ENCODE results near the gene SELENOV. TPM values are rescaled to one million over a fixed set of nuclear protein-coding genes. Genes with fewer than 3 reads are reported as not detected.

Gene SELENOV
- total and polyA plus RNA-seq, 9 of the 15 experiments (the other 6 are each of a cell fraction or from before 2014, with no cell fraction given) = 0.04 to 0.09 (median 0.06) TPM; not detected in 4

DNA sequence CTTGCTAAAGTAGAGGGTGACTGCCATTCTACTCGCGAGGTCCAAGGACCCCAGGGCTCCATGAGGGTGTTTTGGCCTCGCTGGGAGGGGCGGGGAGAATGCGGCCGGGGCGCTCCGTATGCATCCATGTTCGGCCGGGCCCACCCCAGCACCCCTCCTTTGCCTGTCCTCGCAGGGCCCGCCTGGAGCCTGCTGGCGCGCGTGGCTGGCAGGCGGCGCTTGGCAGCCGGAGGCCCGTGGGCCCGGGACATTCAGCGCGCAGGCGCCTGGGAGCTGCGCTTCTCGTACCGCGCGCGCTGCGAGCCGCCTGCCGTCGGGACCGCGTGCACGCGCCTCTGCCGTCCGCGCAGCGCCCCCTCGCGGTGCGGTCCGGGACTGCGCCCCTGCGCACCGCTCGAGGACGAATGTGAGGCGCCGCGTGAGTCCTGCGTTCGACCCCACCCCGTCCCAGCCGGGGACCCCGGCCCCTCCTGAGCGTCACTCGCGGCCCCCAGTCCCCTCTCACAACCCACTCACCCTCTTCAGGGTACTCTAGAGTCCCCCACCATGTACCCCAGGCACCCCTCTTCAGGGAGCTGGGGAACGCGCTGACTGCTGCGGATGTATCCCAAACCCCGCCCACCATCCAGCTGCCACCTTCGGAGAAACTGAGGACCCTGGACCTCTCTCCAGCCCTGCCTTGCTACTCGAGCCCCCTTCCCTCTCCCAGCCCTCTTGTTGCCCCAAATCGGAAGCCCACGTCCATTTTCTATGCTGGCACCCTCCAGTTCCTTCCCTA lies 12.1 kb upstream of the SELENOV start (continued):
- TF ChIP-seq SREBF1 (IDR thresholded peaks at IDR 0.05; ENCODE audit: borderline replicate concordance, low read depth, low read length) = no peak
- TF ChIP-seq YY1 (IDR thresholded peaks at IDR 0.05; ENCODE audit: borderline replicate concordance in 1 of 3, control insufficient read depth in 1 of 3, extremely low read depth in 1 of 3, insufficient read depth in 3 of 3, insufficient read length in 1 of 3, insufficient replicate concordance in 2 of 3, low read depth in 1 of 3, low read length in 2 of 3) = peak in 1 of 3 experiments; percentile 35
- no peak for TF ChIP-seq HEY1 (CRISPR knock-in tag; IDR thresholded peaks at IDR 0.05; ENCODE audit: borderline replicate concordance)
- TF ChIP-seq NR1H2 (CRISPR knock-in tag; IDR thresholded peaks at IDR 0.05) = peak; percentile 79
- no peak for TF ChIP-seq TBL1XR1 (IDR thresholded peaks at IDR 0.05; ENCODE audit: low read length in 2 of 2)
- no peak for TF ChIP-seq ZNF316 (IDR thresholded peaks at IDR 0.05)
- no peak for TF ChIP-seq ZNF311 (CRISPR knock-in tag; IDR thresholded peaks at IDR 0.05)
- no peak for TF ChIP-seq POLR2AphosphoS5 (IDR thresholded peaks at IDR 0.05; ENCODE audit: control insufficient read depth, insufficient read depth, low read depth, low read length)
- TF ChIP-seq SRSF1 (IDR thresholded peaks at IDR 0.05; ENCODE audit: low read depth, low read length) = no peak
- no peak for TF ChIP-seq EGR1 (conservative IDR thresholded peaks at IDR 0.05)
- no peak for TF ChIP-seq NFE2 (IDR thresholded peaks at IDR 0.05; ENCODE audit: low read depth)
- TF ChIP-seq, protein P1, sequence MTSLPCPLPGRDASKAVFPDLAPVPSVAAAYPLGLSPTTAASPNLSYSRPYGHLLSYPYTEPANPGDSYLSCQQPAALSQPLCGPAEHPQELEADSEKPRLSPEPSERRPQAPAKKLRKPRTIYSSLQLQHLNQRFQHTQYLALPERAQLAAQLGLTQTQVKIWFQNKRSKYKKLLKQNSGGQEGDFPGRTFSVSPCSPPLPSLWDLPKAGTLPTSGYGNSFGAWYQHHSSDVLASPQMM (CRISPR knock-in tag; IDR thresholded peaks at IDR 0.05) = no peak
- TF ChIP-seq CHD1 (IDR thresholded peaks at IDR 0.05; ENCODE audit: low read length) = no peak
- TF ChIP-seq RCOR1 (IDR thresholded peaks at IDR 0.05; ENCODE audit: borderline replicate concordance in 1 of 2, low read depth in 2 of 2, low read length in 2 of 2) = peak in 1 of 2 experiments; percentile 44; a peak in 1 of 4 replicates
- TF ChIP-seq KDM5B (IDR thresholded peaks at IDR 0.05; ENCODE audit: insufficient replicate concordance, low read depth, low read length) = no peak
- 0 out of 2 replicates have a peak, but pooled peaks have one; percentile 65 for TF ChIP-seq ZNF197 (CRISPR knock-in tag; IDR thresholded peaks at IDR 0.05; ENCODE audit: low read depth)
- peak; percentile 100 for TF ChIP-seq L3MBTL2 (IDR thresholded peaks at IDR 0.05)
- TF ChIP-seq MYC (IDR thresholded peaks at IDR 0.05; ENCODE audit: low read depth, low read length) = peak; percentile 91
- TF ChIP-seq MYC (CRISPR knock-in tag; IDR thresholded peaks at IDR 0.05; ENCODE audit: borderline replicate concordance, low read depth) = no peak
- TF ChIP-seq XRCC4 (IDR thresholded peaks at IDR 0.05; ENCODE audit: extremely low read depth, insufficient read depth, insufficient read length) = no peak
- no peak for TF ChIP-seq TARDBP (IDR thresholded peaks at IDR 0.05)
- TF ChIP-seq MAZ (CRISPR knock-in tag; conservative IDR thresholded peaks at IDR 0.05 in 1 of 2, IDR thresholded peaks at IDR 0.05 in 1 of 2) = peak; percentile 44 to 64; a peak in 3 of 4 replicates
- no peak for TF ChIP-seq SAFB (IDR thresholded peaks at IDR 0.05; ENCODE audit: borderline replicate concordance, low read depth, low read length)
- no peak for TF ChIP-seq ZKSCAN3 (CRISPR knock-in tag; IDR thresholded peaks at IDR 0.05)
- no peak for TF ChIP-seq MTA2 (IDR thresholded peaks at IDR 0.05; ENCODE audit: low read depth)
- TF ChIP-seq, protein P2, sequence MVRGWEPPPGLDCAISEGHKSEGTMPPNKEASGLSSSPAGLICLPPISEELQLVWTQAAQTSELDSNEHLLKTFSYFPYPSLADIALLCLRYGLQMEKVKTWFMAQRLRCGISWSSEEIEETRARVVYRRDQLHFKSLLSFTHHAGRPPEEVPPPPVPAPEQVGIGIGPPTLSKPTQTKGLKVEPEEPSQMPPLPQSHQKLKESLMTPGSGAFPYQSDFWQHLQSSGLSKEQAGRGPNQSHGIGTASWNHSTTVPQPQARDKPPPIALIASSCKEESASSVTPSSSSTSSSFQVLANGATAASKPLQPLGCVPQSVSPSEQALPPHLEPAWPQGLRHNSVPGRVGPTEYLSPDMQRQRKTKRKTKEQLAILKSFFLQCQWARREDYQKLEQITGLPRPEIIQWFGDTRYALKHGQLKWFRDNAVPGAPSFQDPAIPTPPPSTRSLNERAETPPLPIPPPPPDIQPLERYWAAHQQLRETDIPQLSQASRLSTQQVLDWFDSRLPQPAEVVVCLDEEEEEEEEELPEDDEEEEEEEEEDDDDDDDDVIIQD (CRISPR knock-in tag; IDR thresholded peaks at IDR 0.05) = no peak
- TF ChIP-seq RNF2 (IDR thresholded peaks at IDR 0.05) = peak; percentile 79; the same call in 1 of the 2 replicates
- no peak for TF ChIP-seq SMARCC2 (IDR thresholded peaks at IDR 0.05; ENCODE audit: low read depth)
- no peak for TF ChIP-seq ZNF507 (tag; conservative IDR thresholded peaks at IDR 0.05)

All from K562 (cell line).